Skeletal muscle tissue (tissue), 4 donors: ENCODE results near the gene ATP2B3. TPM values are rescaled to one million over a fixed set of nuclear protein-coding genes. Genes with fewer than 3 reads are reported as not detected.

ENCODE experiments used
- H3K27ac ChIP-seq: one replicate; pipeline ENCODE4 v1.7.0; 2013; ENCODE audit warnings: mild to moderate bottlenecking, low read depth, low read length, inconsistent platforms
- H3K27me3 ChIP-seq, 3 donors: one replicate each; pipeline ENCODE4 v1.7.0; 2013; ENCODE audit warnings: low read length in 3 of 3; ENCODE audit not compliant: control insufficient read depth in 3 of 3, insufficient read depth in 3 of 3
- H3K36me3 ChIP-seq, 3 donors: one replicate each; pipeline ENCODE4 v1.7.0; 2013; ENCODE audit warnings: low read length in 3 of 3; ENCODE audit not compliant: control insufficient read depth in 3 of 3, insufficient read depth in 3 of 3
- H3K4me1 ChIP-seq, 3 donors: one replicate each; pipeline ENCODE4 v1.7.0; 2013; ENCODE audit warnings: low read length in 3 of 3, mild to moderate bottlenecking in 3 of 3; ENCODE audit not compliant: control insufficient read depth in 3 of 3, insufficient read depth in 3 of 3
- H3K4me3 ChIP-seq, 3 donors: one replicate each; pipeline ENCODE4 v1.7.0; 2013; ENCODE audit warnings: low read length in 3 of 3
- H3K9ac ChIP-seq, 3 donors: one replicate each; pipeline ENCODE4 v1.7.0; 2013; ENCODE audit warnings: low read length in 3 of 3, mild to moderate bottlenecking in 3 of 3, moderate library complexity in 2 of 3, low read depth in 1 of 3
- H3K9me3 ChIP-seq, 3 donors: one replicate each; pipeline ENCODE4 v1.7.0; 2013; ENCODE audit warnings: low read length in 3 of 3; ENCODE audit not compliant: control insufficient read depth in 3 of 3
- total RNA-seq: library from RNA; depleted of rRNA; stranded (reverse); fragments of >200 nt; gene quantifications from one replicate; pipeline ENCODE4 v1.2.3, GENCODE V29; 2014
- donor health status: Osteomylitis.

The ATP2B3 gene
- total RNA-seq, 1 donor from 2014 or later = 0.52 TPM

- no peak overlapping the region for H3K4me3 ChIP-seq
- no peaks in the 10 kb centered on the region for H3K9me3 ChIP-seq
- H3K36me3 ChIP-seq = no peaks in the 10 kb centered on the region
- no peak overlapping the region for H3K9ac ChIP-seq
- H3K27me3 ChIP-seq = no peaks in the 10 kb centered on the region
- H3K4me1 ChIP-seq = peaks cover 0 to 3% (median 0%) of the 10 kb centered on the region in 3 donors
- H3K27ac ChIP-seq = no peak overlapping the region
Measured at GRCh38 chrX:153539979-153540358, 22.5 kb downstream of the ATP2B3 start.

GRCh38 chrX:153544727-153545126 is 27.3 kb downstream of the ATP2B3 start:
- no peak overlapping the region for H3K9ac ChIP-seq
- no peak overlapping the region for H3K4me3 ChIP-seq
- H3K27me3 ChIP-seq = peaks cover 0 to 4% (median 3%) of the 10 kb centered on the region in 3 donors

GRCh38 chrX:153546386-153546785 is 28.9 kb downstream of the ATP2B3 start:
- no peaks in the 10 kb centered on the region for H3K9me3 ChIP-seq
- peaks cover 0 to 8% (median 3%) of the 10 kb centered on the region in 3 donors for H3K27me3 ChIP-seq
- no peak overlapping the region for H3K27ac ChIP-seq
- H3K4me1 ChIP-seq = no peaks in the 10 kb centered on the region
- H3K36me3 ChIP-seq = no peaks in the 10 kb centered on the region
- no peak overlapping the region for H3K4me3 ChIP-seq
- H3K9ac ChIP-seq = no peak overlapping the region

More at GRCh38 chrX:153544727-153545126, 27.3 kb downstream of the ATP2B3 start:
- Histone ChIP-seq H3K9me3 (no peaks in the 10 kb centered on the region), H3K4me1 (no peaks in the 10 kb centered on the region), H3K27ac (no peak overlapping the region), H3K36me3 (no peaks in the 10 kb centered on the region)

- Histone ChIP-seq H3K4me3 (no peak overlapping the region), H3K9ac (no peak overlapping the region), H3K27ac (no peak overlapping the region), H3K9me3 (no peaks in the 10 kb centered on the region), H3K27me3 (peaks cover 0 to 8% (median 3%) of the 10 kb centered on the region in 3 donors), H3K36me3 (no peaks in the 10 kb centered on the region), H3K4me1 (no peaks in the 10 kb centered on the region)
Measured at GRCh38 chrX:153547195-153547594, 29.8 kb downstream of the ATP2B3 start.

GRCh38 chrX:153549231-153549630 is 31.8 kb downstream of the ATP2B3 start:
- Histone ChIP-seq H3K4me1 (no peaks in the 10 kb centered on the region), H3K9ac (no peak overlapping the region), H3K27me3 (peaks cover 0 to 20% (median 3%) of the 10 kb centered on the region in 3 donors), H3K27ac (no peak overlapping the region), H3K36me3 (no peaks in the 10 kb centered on the region), H3K9me3 (no peaks in the 10 kb centered on the region), H3K4me3 (no peak overlapping the region)

- Histone ChIP-seq H3K4me1 (no peaks in the 10 kb centered on the region), H3K9ac (no peak overlapping the region), H3K36me3 (no peaks in the 10 kb centered on the region), H3K27ac (no peak overlapping the region), H3K4me3 (no peak overlapping the region), H3K9me3 (no peaks in the 10 kb centered on the region), H3K27me3 (peaks cover 0 to 21% (median 3%) of the 10 kb centered on the region in 3 donors)
Measured at GRCh38 chrX:153549807-153550206, 32.4 kb downstream of the ATP2B3 start.

- peaks cover 0 to 21% (median 3%) of the 10 kb centered on the region in 3 donors for H3K27me3 ChIP-seq
- no peak overlapping the region for H3K4me3 ChIP-seq
- H3K36me3 ChIP-seq = no peaks in the 10 kb centered on the region
- no peaks in the 10 kb centered on the region for H3K9me3 ChIP-seq
- H3K9ac ChIP-seq = no peak overlapping the region
- peaks cover 0 to 3% (median 0%) of the 10 kb centered on the region in 3 donors for H3K4me1 ChIP-seq
- H3K27ac ChIP-seq = no peak overlapping the region
Measured at GRCh38 chrX:153551135-153551534, 33.7 kb downstream of the ATP2B3 start.

- no peak overlapping the region for H3K9ac ChIP-seq
- no peak overlapping the region for H3K27ac ChIP-seq
- no peaks in the 10 kb centered on the region for H3K36me3 ChIP-seq
- H3K4me1 ChIP-seq = peaks cover 0 to 3% (median 0%) of the 10 kb centered on the region in 3 donors
- peaks cover 0 to 23% (median 0%) of the 10 kb centered on the region in 3 donors for H3K27me3 ChIP-seq
- H3K9me3 ChIP-seq = no peaks in the 10 kb centered on the region
- no peak overlapping the region for H3K4me3 ChIP-seq
Measured at GRCh38 chrX:153554519-153555167, 37.2 kb downstream of the ATP2B3 start.

GRCh38 chrX:153556767-153557166 is 39.3 kb downstream of the ATP2B3 start:
- H3K27me3 ChIP-seq = peaks cover 0 to 24% (median 0%) of the 10 kb centered on the region in 3 donors
- no peak overlapping the region for H3K4me3 ChIP-seq
- no peaks in the 10 kb centered on the region for H3K36me3 ChIP-seq
- H3K9me3 ChIP-seq = no peaks in the 10 kb centered on the region
- peaks cover 0 to 3% (median 0%) of the 10 kb centered on the region in 3 donors for H3K4me1 ChIP-seq
- H3K9ac ChIP-seq = no peak overlapping the region
- H3K27ac ChIP-seq = no peak overlapping the region

- no peak overlapping the region for H3K27ac ChIP-seq
- H3K27me3 ChIP-seq = peaks cover 0 to 24% (median 0%) of the 10 kb centered on the region in 3 donors
- H3K9me3 ChIP-seq = no peaks in the 10 kb centered on the region
- no peak overlapping the region for H3K4me3 ChIP-seq
- H3K4me1 ChIP-seq = peaks cover 0 to 3% (median 0%) of the 10 kb centered on the region in 3 donors
- no peak overlapping the region for H3K9ac ChIP-seq
- H3K36me3 ChIP-seq = no peaks in the 10 kb centered on the region
Measured at GRCh38 chrX:153557618-153558355, 40.3 kb downstream of the ATP2B3 start.
